ENCODE measurements around the gene CMTM8. TPM values are rescaled to one million over a fixed set of nuclear protein-coding genes. Genes with fewer than 3 reads are reported as not detected.

CMTM8 gene
- total and polyA plus RNA-seq, 10 of the 15 experiments (the other 5 are each of a cell fraction or from before 2014, with no cell fraction given) = 0.11 to 0.23 TPM; not detected in 8

GRCh38 chr3:32220006-32220405, 18.5 kb upstream of the CMTM8 start (continued):
- TF ChIP-seq TCF12 (IDR thresholded peaks at IDR 0.05; ENCODE audit: low read depth, low read length) = no peak
- TF ChIP-seq SUZ12 (IDR thresholded peaks at IDR 0.05; ENCODE audit: unreplicated experiment) = no peak
- no peak for TF ChIP-seq CEBPB (IDR thresholded peaks at IDR 0.05; ENCODE audit: borderline replicate concordance in 1 of 2, low read depth in 2 of 2, low read length in 2 of 2)

- H3K4me2 ChIP-seq (ENCODE audit: control insufficient read depth, insufficient read depth) = no peak overlapping the region
- H3K79me2 ChIP-seq (ENCODE audit: control insufficient read depth, insufficient read depth, low read length) = no peaks in the 10 kb centered on the region
- ChIA-PET POLR2A (no interaction called here), SMC1A (ENCODE audit: uncharacterized antibody, unreplicated experiment) (no interaction called here), RAD21 (ENCODE audit: unreplicated experiment) (no interaction called here), CTCF (no interaction called here)
- no peaks in the 10 kb centered on the region; the same call in 2 of the 3 replicates for H3K9me3 ChIP-seq (replicated peaks; ENCODE audit: control insufficient read depth, insufficient read depth, low read length)
- DNase-seq (ENCODE audit: low read depth, low spot score) (no peak), FAIRE-seq (no peak), ATAC-seq (no peak)
- no peak overlapping the region for H3K27ac ChIP-seq (ENCODE audit: control insufficient read depth, insufficient read depth)
- H3K27me3 ChIP-seq (replicated peaks in 1 of 2; ENCODE audit: control insufficient read depth in 2 of 2, insufficient read depth in 2 of 2, low read length in 1 of 2) = no peaks in the 10 kb centered on the region; a peak in 2 of 4 replicates
- TF ChIP-seq TAF1 (IDR thresholded peaks at IDR 0.05; ENCODE audit: borderline replicate concordance, low read depth, low read length) (no peak), WRNIP1 (IDR thresholded peaks at IDR 0.05; ENCODE audit: borderline replicate concordance, low read depth, low read length) (no peak), SIN3A (IDR thresholded peaks at IDR 0.05; ENCODE audit: low read depth, low read length) (no peak), HDAC6 (IDR thresholded peaks at IDR 0.05; ENCODE audit: unreplicated experiment) (no peak), NR2F1 (conservative IDR thresholded peaks at IDR 0.05) (no peak), CREB1 (IDR thresholded peaks at IDR 0.05; ENCODE audit: low read depth) (no peak), E4F1 (IDR thresholded peaks at IDR 0.05; ENCODE audit: borderline replicate concordance, partially characterized antibody) (no peak), IKZF2 (IDR thresholded peaks at IDR 0.05) (no peak)
- intact Hi-C loops (cut with micrococcal nuclease; ENCODE audit: unreplicated experiment) (no loop called here), in situ Hi-C loops (cut with MboI) (no loop called here)
- WGBS (ENCODE audit: insufficient coverage, insufficient replicate concordance, low lambda C conversion rate, missing lambda C conversion rate) = 7% methylated on average over 3 of the region's 3 CpGs
- H3K4me3 ChIP-seq = no peak overlapping the region
- H3K36me3 ChIP-seq (ENCODE audit: control insufficient read depth in 2 of 2, insufficient read depth in 2 of 2, low read length in 1 of 2) = no peaks in the 10 kb centered on the region
- no peaks in the 10 kb centered on the region for H4K20me1 ChIP-seq (ENCODE audit: control insufficient read depth, insufficient read depth)
- H3K4me1 ChIP-seq (ENCODE audit: control insufficient read depth, insufficient read depth, low read length) = no peaks in the 10 kb centered on the region
- no peak overlapping the region for H3K9ac ChIP-seq (ENCODE audit: control insufficient read depth, insufficient read depth, low read length)
- BruUV-seq (replicated peaks) = no TSS peak
- H2AFZ ChIP-seq (ENCODE audit: control insufficient read depth, low read depth, low read length) = no peak overlapping the region
These were observed 15.5 kb upstream of the CMTM8 start for GRCh38 chr3:32222950-32223349.
